Activated CD4-positive, alpha-beta T cell treated with anti-CD3 and anti-CD28 coated beads, Interleukin-2, Interleukin-6, amounts not matched to agents 100 ng/mL and 50 ng/mL, durations not matched to agents 16 hours and 8 hours (primary cell): ENCODE results near the gene KCND3.

Experiments used
- DNase-seq: peaks from one replicate; pipeline ENCODE4 v3.0.0-alpha.2; 2020

KCND3 gene

DNA sequence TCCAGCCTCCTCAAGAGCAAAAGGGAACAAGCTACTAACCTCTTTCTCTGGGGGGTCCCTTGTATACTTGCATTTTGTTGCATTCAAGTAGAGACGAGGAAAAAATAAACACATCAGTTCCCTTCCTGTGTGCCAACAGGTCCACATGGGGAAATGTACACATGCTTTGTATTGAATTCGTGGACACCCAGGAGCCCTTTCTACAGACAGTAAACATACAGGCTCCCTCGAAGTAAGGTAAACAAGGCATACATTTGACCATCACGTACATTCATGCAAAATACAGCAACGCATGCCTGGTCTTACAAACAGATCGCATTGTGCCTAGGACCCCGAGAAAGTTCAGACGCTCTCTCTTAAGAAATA is 1.1 kb downstream of the KCND3 start:
- DNase-seq, result no peak

DNA sequence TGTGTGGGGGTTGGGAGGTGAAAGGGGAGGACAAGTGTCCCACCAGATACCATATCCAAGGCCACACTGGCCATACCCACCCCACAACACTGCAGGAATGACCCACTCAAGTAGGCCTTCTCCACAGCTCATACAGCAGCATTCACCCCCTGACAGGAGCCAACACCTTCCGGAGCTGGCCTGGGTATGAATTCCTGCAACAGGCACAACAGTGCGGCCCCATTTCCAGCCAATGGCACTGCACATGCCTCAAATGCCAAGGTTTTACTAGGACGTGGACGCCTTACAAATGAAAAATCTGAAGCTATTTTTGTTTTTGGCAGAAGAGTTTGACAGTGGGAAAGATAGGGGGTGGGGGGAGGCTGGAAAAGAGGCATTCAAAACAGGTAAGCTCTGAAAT is 2.0 kb downstream of the KCND3 start:
- no peak for DNase-seq

DNA sequence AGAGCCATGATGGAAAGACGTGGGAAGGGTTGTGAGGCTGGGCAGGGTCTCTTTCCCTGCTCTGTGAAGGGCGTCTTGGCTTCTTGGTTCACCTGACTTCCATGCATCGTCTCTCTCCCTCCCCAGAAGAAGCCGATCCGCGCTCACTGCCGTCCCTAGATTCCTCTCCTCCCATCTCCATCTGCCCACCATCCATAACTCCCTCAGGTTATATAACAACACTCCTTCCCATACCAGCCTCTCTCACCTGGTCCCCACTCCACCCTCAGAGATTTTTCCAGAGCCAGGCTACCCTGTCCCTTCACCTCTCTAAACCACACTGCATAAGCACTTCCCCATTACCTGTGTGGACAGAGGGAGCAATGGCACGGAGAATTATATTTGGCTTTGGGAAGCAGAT is 6.0 kb downstream of the KCND3 start:
- no peak for DNase-seq

DNA sequence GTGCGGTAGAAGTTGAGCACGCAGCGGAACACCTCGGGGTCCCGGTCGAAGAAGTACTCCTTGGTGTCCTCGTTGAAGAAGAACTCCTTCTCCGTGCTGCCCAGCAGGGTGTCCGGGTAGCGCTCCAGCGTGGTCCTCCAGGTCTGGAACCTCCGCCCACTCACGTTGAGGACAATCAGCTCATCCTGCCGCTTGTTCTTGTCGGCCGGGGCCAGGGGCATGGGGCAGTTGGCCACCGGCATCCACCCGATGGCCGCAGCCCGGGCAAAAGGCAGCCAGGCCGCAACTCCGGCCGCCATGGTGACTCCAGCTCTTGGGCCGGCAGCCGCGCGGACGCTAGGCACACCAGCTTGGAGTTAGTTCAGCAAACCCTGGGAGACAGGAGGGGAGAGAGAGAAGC is 7.0 kb downstream of the KCND3 start:
- no peak for DNase-seq

DNA sequence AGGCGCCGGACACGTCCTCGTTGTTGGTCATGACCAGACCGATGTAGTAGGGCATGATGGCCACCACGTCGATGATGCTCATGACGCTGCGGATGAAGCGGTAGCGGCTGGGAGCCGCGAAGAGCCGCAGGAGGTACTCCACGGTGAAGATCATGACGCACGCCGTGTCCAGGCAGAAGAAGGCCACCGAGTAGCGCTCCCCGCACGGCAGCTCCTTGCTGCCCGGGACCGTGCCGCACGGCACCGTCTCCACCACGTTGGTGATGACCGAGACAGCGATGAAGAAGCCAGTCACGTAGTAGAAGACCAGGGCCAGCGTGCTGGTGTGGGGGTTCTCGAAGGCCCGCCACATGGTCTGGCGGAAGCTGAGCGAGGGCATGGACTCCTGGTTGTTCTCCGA is 7.6 kb downstream of the KCND3 start:
- DNase-seq, result no peak

DNA sequence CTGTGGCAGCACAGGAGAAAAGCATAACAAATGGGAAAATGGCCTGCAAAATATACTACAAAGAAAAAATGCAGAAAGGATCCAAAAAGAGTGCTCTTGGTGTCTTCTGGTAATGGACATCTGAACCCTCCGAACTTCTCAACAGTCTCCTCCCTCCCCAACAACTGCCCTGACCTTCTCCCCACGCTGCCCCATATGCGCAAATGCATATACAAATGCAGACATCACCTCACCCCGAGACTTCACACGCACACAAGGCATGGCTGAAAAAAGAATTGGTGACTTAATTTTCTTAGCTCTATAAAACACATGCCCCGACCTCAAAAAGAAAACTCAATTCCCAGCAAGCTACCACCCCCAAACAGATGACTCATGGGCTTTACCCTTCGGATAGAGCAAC is 8.4 kb downstream of the KCND3 start:
- DNase-seq, result no peak

DNA sequence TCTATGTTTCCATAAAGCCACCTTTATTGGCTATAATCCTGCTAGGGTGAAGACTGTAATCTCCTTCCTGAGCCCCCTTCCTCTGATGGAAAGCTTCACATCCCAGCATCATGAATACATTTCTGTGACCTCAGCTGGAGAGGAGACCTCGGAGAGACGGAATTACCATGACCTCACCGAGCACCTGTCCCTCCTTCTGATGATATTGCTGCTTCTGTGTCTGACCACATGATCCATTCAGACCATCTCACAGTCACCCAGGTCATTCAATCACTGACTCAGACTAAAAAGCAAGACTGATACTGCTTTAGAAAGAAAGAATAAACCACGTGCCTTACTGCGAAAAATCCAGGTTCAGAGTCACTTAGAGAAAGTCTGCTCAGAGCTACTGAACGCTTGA is 8.8 kb downstream of the KCND3 start:
- no peak for DNase-seq

- no peak for DNase-seq
Observed at GRCh38 chr1:111978695-111979094, 10.8 kb downstream of the KCND3 start.

- no peak for DNase-seq
Observed at GRCh38 chr1:111977378-111977777, 12.1 kb downstream of the KCND3 start.

DNA sequence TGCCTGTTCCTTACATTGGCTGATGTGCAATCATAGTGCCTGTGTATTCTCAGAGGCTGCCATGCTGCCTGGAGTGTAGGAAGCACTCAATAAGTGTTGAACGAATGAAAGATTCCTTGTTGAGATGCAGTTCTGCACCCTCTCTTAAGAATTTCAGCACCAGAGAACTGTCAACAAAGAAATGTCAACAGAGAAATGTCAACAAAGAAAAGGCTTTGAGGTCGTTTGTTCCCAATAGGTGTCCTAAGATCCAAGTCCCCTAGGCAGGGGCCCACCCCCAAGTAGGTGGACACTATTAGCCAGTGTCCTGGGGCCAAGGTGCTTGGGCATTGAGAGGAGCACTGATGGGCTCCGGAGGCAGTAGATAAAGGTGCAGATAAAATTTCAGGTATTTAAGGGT is 12.6 kb downstream of the KCND3 start:
- no peak for DNase-seq

DNA sequence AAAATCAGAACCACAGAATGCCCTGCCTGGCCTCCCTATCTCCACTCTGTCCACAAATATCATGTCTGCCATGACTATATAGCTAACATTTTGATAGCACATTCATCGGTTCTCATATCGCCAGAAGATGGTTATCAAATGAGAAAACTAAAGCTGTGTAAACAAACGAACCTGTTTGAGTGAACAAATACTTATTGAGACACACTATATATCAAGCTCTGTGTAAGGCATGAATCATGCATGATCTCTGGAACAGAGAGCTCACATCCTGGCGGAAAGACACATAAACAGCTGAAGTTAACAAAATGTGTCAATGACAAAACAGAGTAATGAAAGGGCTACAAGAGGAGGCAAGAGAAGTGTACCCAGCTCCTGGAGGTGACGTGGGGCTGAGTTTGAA is 13.1 kb downstream of the KCND3 start:
- no peak for DNase-seq

GRCh38 chr1:111973150-111973790 is 16.2 kb downstream of the KCND3 start:
- DNase-seq, result no peak

- DNase-seq, result no peak
Observed at GRCh38 chr1:111971396-111971795, 18.1 kb downstream of the KCND3 start.

DNA sequence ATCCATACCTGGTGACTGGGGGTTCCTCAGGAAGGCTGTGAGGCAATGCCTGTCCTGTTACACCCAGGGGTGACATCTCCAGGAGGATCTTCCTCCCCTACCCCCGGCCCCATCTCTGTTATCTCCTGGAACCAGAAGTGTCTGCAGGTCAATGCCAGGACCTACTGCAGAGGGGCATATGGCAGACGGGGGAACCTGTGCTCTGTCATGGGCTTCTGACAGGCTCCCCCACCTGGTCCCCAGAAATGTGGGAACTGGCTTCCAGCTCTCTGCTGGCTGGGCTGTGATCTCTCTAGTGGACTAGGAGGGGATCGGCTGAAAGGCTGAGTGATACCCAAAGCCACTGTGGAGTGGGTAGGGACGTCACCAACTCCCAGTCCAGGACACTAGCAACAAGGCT is 21.0 kb downstream of the KCND3 start:
- no peak for DNase-seq

- no peak for DNase-seq
Observed at GRCh38 chr1:111967886-111968285, 21.6 kb downstream of the KCND3 start.

DNA sequence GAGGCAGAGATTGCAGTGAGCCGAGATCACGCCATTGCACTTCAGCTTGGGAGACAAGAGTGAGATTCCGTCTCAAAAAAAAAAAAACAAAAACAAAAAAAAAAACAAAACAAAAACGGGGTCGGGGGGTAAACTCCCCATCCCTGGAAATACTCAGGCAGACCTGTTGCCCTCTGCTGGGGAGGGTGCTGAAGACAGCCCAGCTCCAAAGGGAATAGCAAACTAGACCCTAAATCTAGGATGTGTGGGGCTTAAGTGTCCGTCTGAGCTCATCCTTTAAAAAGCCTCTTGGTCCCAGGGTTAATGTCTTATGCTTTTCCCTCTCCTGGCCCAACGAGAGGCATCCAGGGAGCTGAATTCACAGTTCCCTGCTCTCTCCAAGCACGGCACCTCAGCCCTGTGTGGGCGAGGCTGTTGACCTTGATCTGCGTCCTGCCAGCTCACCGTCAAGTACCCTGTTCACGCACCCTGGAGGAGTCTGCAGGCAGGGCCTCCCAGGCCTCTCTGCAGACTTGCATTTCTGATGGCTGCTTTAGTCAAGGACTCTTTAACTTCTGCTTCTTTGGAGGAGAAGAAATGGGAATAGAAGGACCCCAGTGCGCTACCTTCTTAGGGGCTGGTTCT is 22.3 kb downstream of the KCND3 start:
- DNase-seq, result no peak

GRCh38 chr1:111965781-111966443 is 23.6 kb downstream of the KCND3 start:
- DNase-seq, result no peak

GRCh38 chr1:111963985-111964738 is 25.3 kb downstream of the KCND3 start:
- DNase-seq, result no peak

DNA sequence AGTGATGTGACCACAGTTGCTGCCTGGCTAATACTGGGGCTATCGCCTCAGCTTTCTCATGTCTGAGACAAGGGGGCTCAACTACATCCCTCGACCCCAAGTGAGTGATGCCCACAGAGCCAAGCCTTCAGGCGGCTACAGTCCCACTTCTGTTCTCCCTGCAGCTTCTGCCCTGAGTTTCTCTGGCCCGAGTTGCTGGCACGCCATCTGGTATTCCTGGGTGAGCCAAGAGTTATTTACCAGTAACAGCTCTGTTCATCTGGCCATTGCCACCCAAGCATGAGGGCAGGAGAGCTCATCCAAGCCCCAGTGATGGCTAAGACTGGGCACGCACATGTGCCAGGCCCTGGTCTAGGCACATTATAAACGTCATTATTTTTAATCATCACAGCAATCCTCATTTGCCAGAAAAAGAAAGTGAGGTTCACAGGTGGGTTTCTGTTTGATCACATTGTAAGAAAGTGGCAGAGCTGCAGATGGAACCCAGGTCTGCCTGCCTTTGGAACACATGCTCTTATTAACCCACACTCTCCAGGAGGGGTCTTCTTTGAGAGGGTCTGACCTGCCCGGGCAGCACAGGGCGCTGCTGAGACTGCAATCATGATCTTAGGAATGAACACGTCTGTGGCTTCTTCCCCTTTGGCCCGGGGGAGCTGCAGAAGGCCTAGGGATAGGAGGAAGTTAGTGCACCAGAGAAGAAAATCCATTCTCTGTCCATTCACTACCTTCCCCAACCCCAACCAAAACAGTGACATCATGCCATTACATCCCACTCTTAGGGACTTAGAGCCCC is 27.5 kb downstream of the KCND3 start:
- DNase-seq, result no peak

DNA sequence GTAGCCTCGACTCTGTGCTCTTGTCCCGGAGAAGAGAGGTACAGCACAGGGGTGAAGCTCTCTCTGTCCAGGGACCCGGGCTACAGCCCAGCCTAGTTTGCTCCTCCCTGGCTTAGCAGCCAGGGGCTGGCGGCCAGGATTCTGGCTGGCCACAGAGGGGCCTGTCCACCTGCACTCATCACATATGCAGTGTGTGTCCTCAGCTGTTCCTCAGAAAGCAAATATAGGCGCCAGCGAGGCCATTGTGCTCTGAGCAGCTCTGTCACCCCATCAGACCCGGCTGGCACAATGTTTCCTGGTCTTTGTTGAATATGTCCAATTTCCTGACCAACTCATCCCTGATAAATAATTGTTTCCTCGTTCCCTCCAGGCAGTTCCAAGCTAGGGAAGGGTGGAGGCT is 28.5 kb downstream of the KCND3 start:
- no peak for DNase-seq

DNA sequence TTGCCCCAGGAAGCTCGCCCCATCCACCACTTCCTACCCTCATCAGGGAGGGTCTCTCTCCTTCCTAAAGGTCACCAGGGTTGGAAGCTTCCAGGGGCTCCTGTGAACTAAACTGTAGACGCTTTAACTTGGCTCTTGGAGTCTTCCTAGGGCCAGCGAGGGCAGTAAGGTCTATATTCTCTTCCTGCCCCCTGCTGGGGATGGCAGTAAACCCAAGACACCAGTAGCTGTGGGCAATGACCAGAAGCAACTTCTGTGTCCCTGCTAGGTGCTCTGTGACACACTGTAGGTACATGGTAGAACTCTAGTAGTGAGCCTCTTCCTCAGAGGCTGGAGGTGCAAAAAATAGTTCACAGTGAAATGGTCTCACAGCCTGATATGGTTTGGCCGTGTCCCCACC is 30.0 kb downstream of the KCND3 start:
- no peak for DNase-seq

DNA sequence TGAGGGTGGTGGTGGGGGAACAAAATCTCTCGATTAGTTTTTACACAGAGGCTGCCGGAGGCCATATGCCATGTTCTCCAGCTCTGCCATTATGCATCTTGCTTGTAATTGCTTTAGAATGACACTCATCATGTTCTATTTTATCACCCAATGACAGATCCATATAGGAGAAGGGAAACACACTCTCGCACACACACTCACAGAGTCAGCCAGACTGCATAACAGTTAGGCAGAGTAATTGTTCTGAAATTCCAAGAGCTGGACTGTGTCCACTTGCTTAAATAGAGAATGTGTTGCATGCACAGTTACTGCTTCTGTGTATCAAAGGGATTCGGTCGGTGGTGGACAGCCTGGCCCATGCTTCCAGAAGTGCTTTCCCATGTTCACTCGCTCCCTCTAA is 30.6 kb downstream of the KCND3 start:
- no peak for DNase-seq

- no peak for DNase-seq
Observed at GRCh38 chr1:111958075-111958474, 31.4 kb downstream of the KCND3 start.
